ENCODE data around the gene MCF2L2.

The MCF2L2 gene

GRCh38 chr3:183317886-183318865 lies 110.2 kb downstream of the MCF2L2 start:
- no peak for DNase-seq

GRCh38 chr3:183317271-183317670 lies 111.1 kb downstream of the MCF2L2 start:
- DNase-seq, result no peak

GRCh38 chr3:183315739-183316138 lies 112.7 kb downstream of the MCF2L2 start:
- no peak for DNase-seq

GRCh38 chr3:183313764-183314163 lies 114.7 kb downstream of the MCF2L2 start:
- no peak for DNase-seq

GRCh38 chr3:183313351-183313750 lies 115.1 kb downstream of the MCF2L2 start:
- DNase-seq, result no peak

- DNase-seq, result no peak
Observed at GRCh38 chr3:183312433-183312832, 116.0 kb downstream of the MCF2L2 start.

GRCh38 chr3:183310936-183311335 lies 117.5 kb downstream of the MCF2L2 start:
- no peak for DNase-seq

- no peak for DNase-seq
Observed at GRCh38 chr3:183309276-183309675, 119.1 kb downstream of the MCF2L2 start.

GRCh38 chr3:183308751-183309150 lies 119.7 kb downstream of the MCF2L2 start:
- no peak for DNase-seq

GRCh38 chr3:183307749-183308148 lies 120.7 kb downstream of the MCF2L2 start:
- no peak for DNase-seq

- DNase-seq, result peak; percentile 14
Observed at GRCh38 chr3:183306798-183307671, 121.4 kb downstream of the MCF2L2 start.

- DNase-seq, result no peak
Observed at GRCh38 chr3:183303690-183304089, 124.7 kb downstream of the MCF2L2 start.

- DNase-seq, result no peak
Observed at GRCh38 chr3:183301937-183302580, 126.4 kb downstream of the MCF2L2 start.

- DNase-seq, result no peak
Observed at GRCh38 chr3:183300996-183301562, 127.3 kb downstream of the MCF2L2 start.

GRCh38 chr3:183299976-183300375 lies 128.4 kb downstream of the MCF2L2 start:
- no peak for DNase-seq

GRCh38 chr3:183298701-183299153 lies 129.7 kb downstream of the MCF2L2 start:
- DNase-seq, result no peak

GRCh38 chr3:183296944-183297343 lies 131.5 kb downstream of the MCF2L2 start:
- DNase-seq, result no peak

- DNase-seq, result no peak
Observed at GRCh38 chr3:183295211-183295610, 133.2 kb downstream of the MCF2L2 start.

- no peak for DNase-seq
Observed at GRCh38 chr3:183293966-183294365, 134.5 kb downstream of the MCF2L2 start.

- no peak for DNase-seq
Observed at GRCh38 chr3:183291497-183292031, 136.9 kb downstream of the MCF2L2 start.

- DNase-seq, result no peak
Observed at GRCh38 chr3:183290216-183290615, 138.2 kb downstream of the MCF2L2 start.

GRCh38 chr3:183288117-183288516 lies 140.3 kb downstream of the MCF2L2 start:
- no peak for DNase-seq
